Activated gamma-delta T cell treated with anti-CD3 and anti-CD28 coated beads, Interleukin-2, amount 50 U/mL, for 16 hours (primary cell): ENCODE measurements around the gene CDK17.
"Not testable (repeated sequence)": the region's sequence is repeated elsewhere in the genome, so short reads cannot be mapped to it uniquely, and the experiment has no call there.

Experiments
- DNase-seq: peaks from one replicate; pipeline ENCODE4 v3.0.0-alpha.2; 2020; ENCODE audit warnings: low read depth

Gene CDK17

GRCh38 chr12:96399919-96400630 is at the start of gene CDK17:
CDK17 (minus strand) TSS chr12:96400439; CDS start chr12:96334836, 65,603 bp downstream.
- peak; percentile 82 for DNase-seq

DNA sequence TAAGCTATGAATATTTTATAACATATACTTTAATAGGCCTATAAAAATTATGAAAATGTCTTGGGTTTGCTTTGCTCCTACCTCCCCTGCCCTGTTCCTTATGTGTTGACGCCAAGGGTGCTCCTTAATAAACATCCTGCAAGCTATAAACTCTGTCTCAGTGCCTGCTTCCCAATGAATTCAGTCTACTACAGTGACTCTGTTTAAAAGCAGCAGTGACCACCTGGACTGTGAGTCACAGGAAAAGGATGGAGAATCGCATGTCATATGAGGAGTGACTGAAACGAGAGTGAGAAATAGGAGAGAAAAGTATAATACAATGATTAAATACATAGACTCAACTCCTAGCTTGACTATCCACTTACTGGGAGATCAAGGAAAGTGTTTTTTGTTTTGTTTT is 48.1 kb upstream of the CDK17 start:
- DNase-seq = no peak

- DNase-seq = no peak
Observed at GRCh38 chr12:96447256-96447655, 47.0 kb upstream of the CDK17 start.

- peak; percentile 52 for DNase-seq
Observed at GRCh38 chr12:96445691-96446583, 45.7 kb upstream of the CDK17 start.

- DNase-seq = no peak
Observed at GRCh38 chr12:96444399-96444798, 44.2 kb upstream of the CDK17 start.

- DNase-seq = no peak
Observed at GRCh38 chr12:96442906-96443305, 42.7 kb upstream of the CDK17 start.

DNA sequence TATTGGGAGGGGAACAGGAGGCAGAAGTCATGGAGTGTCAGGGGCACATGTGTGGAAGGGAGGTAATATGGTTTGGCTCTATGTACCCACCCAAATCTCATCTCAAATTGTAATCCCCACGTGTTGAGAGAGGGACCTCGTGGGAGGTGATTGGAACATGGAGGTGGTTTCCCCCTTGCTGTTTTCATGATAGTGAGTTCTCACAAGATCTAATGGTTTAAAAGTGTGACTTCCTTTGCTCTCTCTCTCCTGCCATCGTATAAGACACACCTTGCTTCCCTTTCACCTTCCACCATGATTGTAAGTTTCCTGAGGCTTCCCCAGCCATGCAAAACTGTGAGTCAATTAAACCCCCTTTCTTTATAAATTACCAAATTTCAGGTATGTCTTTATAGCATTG is 41.6 kb upstream of the CDK17 start:
- DNase-seq = no peak

- DNase-seq = no peak
Observed at GRCh38 chr12:96438330-96438729, 38.1 kb upstream of the CDK17 start.

DNA sequence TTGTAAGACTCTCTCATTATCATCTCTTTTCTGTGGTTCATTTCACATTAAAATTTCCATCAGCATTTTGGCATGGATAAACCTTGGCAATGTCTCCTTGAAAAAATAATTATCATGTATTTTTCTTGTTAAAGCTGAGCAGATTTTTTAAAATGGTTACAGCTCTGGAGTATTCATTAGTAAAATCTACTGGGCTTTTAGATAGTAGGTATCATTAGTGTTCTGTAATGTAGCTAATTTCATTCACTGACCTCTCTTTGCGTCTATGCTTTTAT is 36.9 kb upstream of the CDK17 start:
- no peak for DNase-seq

DNA sequence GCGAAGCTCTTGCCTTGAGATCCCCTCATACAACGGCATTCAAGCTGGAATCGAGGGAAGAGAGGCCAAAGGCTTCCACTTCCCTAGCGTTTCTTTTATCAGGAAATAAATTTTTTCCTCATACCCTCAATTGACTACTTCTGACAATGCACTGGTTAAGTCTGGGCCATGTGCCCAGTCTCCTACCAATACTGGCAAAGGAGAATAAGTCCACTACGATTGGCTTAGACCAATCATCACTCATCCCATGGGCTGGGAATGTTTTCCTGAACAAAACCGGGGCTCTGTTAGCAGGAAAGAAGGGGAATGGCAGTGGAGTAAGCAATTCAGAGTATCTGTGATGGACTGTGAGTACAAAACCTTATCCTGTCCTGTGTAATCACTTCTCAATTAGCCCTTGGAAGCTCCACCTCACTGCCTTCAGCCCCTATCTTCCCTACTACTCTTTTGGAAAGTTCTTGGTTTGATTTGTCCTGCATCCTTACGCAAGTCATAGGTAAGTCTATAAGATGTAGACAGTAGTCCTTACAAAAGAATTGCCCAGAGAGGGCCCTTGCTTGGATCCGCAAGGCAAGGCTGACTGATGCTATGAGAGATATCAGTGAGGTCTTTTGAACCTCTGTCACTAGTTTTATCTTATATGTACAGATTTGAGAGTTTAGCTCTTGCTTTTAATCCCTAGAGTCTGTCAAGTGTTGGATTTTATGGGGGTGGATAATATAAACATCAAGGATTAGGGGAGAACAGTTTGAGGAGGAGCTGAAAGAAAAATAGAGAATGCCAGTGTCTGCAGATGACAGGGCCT is 36.3 kb upstream of the CDK17 start:
- no peak for DNase-seq

DNA sequence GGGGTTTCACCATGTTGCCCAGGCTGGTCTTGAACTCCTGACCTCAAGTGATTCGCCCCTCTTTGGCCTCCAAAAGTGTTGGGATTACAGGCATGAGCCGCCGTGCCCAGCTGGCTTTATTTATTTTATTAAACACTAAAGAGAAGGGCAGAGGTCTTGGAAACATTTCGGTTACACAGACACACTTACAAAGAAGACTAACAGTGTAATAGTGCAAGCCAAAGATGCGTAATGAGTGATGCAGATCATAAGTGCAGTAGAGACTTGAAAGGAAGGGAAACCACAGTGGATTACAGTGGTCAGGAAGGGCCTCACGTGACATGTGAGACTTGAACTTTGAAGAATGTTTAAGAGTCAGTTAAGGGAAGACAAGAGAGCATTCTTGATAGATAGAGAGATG is 33.9 kb upstream of the CDK17 start:
- DNase-seq = peak; percentile 60

DNA sequence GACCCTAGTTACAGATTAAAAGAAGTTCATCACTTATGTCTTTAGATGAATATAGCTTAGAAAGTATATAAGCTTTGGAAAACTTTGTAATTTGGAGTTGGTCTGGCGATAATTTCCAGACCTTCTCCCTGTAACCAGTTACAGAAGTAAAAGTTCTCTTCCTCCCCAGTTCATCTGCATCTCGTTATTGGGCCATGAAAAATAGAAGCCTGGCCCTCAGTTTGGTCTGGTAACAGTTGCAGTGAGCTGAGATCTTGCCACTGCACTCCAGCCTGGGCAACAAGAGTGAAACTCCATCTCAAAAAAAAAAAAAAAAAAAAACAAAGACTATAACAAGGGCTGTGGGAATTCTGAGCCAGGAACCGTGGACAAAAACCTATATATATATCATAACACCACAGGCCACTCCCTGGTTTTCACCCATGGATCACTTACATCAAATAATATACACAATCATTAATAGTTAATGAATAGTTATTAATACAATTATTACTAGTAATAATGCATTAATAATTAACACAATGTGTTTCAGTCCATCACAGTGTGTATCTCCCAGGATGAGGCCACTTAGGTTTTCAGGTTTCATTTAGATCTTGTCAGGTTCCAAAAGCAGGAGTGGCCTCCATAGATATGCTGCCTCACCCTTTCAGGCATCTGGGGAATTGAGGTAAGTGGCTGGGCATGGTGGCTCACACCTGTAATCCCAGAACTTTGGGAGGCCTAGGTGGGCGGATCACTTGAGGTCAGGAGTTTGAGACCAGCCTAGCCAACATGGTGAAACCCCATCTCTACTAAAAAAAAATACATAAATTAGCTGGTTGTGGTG is 32.5 kb upstream of the CDK17 start:
- not testable (repeated sequence) for DNase-seq

- no peak for DNase-seq
Observed at GRCh38 chr12:96431067-96431466, 30.8 kb upstream of the CDK17 start.

- DNase-seq = no peak
Observed at GRCh38 chr12:96427269-96427729, 27.1 kb upstream of the CDK17 start.

- no peak for DNase-seq
Observed at GRCh38 chr12:96425951-96426350, 25.7 kb upstream of the CDK17 start.

DNA sequence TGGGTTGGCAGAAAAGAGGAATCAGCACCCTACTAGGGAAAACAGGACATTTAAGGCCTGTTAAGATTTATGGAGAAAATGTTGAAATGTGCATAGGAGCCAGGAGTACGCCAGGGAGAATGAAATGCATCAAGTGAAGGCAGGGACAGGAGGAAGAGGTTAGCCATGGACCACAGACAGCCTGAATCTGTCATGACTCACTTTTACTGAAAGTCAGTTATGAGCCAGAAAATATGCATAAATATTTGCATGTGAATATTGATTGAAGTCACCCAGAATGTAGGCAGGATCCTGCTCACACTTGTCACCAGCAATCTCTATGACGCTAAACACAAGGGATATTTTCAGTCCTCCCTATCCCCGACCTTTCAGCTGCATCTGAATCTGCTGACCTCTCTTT is 25.1 kb upstream of the CDK17 start:
- DNase-seq = no peak

DNA sequence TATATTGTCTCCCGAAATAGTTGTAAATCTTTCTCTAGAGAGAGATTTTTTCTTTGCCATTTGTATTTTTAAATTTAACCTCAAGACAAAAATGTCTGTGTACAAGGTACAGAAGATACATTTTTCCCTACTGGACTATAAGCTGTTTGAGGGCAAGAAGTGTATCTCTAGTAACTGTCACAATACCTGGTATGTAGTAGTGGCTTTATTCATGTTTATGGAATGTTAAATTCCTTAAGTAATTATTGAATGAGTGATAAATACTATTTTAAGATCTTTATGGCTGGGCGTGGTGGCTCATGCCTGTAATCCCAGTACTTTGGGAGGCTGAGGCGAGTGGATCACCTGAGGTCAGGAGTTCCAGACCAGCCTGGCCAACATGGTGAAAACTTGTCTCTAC is 24.4 kb upstream of the CDK17 start:
- DNase-seq = no peak

GRCh38 chr12:96422192-96422591 is 22.0 kb upstream of the CDK17 start:
- no peak for DNase-seq

- DNase-seq = no peak
Observed at GRCh38 chr12:96421014-96421413, 20.8 kb upstream of the CDK17 start.

GRCh38 chr12:96420277-96420835 is 20.1 kb upstream of the CDK17 start:
- DNase-seq = no peak

DNA sequence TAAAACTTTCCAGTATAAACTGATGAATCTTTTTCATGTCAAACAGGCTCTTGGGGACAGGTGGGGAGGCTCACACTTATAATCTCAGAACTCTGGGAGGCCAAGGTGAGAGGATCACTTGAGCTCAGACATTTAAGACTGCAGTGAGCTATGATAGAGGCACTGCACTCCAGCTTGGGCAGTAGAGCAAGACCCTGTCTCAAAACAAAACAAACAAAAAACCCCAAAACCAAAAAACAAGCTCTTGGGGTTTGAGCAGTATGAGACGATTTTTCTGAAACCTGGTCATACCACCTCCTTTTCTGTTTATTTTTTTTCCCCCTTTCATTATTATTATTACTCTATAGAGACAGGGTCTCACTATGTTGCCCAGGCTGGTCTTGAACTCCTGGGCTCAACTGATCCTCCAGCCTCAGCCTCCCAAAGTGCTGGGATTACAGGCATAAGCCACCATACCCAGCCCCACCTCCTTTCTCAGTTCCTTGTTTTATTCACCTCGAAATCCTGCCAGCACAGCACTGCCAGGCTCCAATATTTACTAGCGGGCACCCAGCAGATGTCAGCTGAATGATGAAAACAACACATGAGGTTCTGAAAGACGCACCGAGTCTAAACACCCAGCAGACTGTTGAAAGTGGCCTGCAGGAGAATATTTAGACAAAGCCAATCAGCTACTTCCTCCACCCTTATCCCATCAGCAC is 19.5 kb upstream of the CDK17 start:
- DNase-seq = no peak
